GM12873 (cell line): ENCODE measurements around the gene MRPL41.

Experiments
- TF ChIP-seq, protein P1 (sequence below): IDR thresholded peaks from 2 replicates; pipeline ENCODE4 v1.5.1; 2012; ENCODE audit warnings: low read depth, mild to moderate bottlenecking, moderate library complexity, low read length, control low read depth; ENCODE audit not compliant: insufficient read depth; ENCODE audit errors: missing control alignments

MRPL41 gene

GRCh38 chr9:137551264-137552021 lies at the start of gene MRPL41:
MRPL41 (plus strand) TSS chr9:137551879; CDS start chr9:137552082, 203 bp downstream.
- TF ChIP-seq, protein P1, sequence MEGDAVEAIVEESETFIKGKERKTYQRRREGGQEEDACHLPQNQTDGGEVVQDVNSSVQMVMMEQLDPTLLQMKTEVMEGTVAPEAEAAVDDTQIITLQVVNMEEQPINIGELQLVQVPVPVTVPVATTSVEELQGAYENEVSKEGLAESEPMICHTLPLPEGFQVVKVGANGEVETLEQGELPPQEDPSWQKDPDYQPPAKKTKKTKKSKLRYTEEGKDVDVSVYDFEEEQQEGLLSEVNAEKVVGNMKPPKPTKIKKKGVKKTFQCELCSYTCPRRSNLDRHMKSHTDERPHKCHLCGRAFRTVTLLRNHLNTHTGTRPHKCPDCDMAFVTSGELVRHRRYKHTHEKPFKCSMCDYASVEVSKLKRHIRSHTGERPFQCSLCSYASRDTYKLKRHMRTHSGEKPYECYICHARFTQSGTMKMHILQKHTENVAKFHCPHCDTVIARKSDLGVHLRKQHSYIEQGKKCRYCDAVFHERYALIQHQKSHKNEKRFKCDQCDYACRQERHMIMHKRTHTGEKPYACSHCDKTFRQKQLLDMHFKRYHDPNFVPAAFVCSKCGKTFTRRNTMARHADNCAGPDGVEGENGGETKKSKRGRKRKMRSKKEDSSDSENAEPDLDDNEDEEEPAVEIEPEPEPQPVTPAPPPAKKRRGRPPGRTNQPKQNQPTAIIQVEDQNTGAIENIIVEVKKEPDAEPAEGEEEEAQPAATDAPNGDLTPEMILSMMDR: peak; percentile 59

DNA sequence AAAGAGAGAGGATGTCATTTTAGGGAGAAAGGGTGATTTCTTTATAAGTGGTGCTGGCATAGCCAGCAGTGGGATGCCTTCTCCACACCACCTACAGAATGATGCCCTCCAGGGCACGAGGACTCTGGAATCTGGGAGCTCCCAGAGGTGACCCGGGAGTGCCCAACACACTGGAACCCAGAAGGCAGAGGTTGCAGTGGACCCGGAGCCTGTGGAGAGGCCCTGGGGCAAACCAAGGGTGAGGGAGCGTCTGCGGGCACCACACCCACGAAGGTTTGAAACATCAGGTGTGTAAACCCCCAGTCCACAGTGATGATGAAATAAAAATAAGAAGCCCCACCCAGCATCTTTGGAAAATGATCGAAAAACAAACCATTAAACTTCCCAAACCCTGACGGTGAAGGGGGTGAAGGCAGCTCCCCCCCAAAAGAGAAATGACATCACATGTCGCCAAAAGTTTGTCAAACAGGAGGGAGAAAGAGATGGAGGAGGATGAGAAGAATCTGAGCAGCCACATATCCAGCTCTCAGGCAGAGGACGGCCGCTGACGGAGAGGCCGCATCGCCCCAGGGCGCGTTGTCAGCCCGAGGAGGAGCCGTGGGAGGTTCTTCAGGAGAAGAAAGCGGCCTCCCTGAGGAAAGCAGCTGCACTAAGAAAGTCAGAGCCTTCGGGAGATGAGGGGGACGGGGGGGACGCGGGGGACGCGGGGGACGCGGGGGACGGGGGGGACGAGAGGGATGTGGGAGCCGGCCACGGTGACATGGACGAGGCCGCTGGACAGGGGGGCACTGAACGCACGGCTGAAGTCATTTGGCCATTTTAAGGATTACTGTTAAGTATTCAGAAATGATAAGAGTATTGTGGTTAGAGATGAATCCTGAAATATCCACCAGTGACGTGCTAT lies 49.4 kb upstream of the MRPL41 start:
- TF ChIP-seq, protein P1: no peak

GRCh38 chr9:137504432-137504777 lies 47.3 kb upstream of the MRPL41 start:
- TF ChIP-seq, protein P1: no peak

DNA sequence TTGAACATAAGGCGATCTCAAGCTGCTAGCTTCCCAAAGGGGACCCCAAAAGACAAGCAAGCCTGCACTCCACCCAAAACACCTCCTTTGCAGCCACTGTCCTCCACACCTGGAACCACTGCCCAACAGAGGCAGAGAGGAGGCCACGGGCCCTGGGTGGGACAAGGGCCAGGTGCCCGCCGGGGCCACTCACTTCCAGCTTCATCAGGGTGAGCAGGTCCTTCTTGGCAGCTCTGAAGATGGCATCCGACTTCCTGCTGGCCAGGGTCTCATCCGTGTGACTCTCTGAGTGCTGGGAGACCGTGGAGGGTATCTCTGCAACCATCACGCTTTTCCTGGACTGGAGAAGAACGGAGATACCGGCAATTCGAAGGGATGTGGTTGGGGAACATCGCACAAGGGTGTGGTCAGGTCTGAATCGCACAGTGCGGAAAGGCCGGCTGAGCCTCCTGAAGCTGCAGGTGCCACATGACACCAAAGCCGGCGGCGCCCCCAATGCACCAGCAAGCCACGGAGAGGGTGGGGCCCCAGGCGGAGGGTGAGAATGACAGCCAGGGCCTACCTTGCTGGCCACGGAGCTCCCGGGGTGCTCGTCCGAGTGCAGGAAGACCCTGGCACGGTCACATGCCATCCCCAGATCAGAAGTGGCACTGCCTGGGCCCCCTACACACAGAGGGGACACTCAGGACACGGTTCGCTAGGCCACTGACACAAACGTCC lies 46.1 kb upstream of the MRPL41 start:
- TF ChIP-seq, protein P1: no peak

- TF ChIP-seq, protein P1: no peak
These were observed 45.4 kb upstream of the MRPL41 start for GRCh38 chr9:137506274-137506673.

DNA sequence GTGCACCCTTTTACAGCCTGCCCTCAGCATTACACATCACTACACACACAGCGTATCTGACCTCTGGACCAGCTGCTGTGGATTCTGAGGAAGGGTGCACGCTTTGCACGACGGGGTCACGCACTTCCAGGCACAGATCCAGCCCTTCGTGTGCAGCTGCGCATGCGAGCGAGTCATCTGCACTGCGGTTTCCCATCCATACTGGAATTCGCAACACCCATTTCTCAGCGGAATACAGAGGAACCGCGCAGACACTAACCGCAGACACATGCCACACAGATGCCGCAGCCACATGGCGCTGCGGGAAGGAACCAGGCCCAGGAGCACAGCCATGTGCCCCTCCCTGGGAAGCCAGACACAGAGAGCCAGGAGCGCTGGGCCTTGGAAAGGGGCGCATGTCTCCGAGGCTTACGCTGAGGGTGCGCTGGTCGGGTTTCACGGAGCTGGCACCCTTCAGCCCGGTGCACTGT lies 44.9 kb upstream of the MRPL41 start:
- TF ChIP-seq, protein P1: no peak
